IMR-90 (cell line): Measurements from ENCODE around the gene NOL9. TPM values are rescaled to one million over a fixed set of nuclear protein-coding genes. Genes with fewer than 3 reads are reported as not detected.

ENCODE experiments used
- ATAC-seq: fragments of 200-7000 bp; cut with Tn5 transposase; 2 replicates; pipeline ENCODE4 v1.9.1; 2020; ENCODE audit warnings: low read depth, mild to moderate bottlenecking, moderate library complexity
- BruUV-seq: library from RNA; stranded (reverse); fragments of 400-500 nt; replicated peaks from 2 replicates; lab custom pipeline; 2021; lab: Mats Ljungman, UMichigan
- CTCF ChIA-PET: fragments of 300-600 bp; formaldehyde crosslinking; extraction: SDS; loops from one replicate; lab custom pipeline; 2021; ENCODE audit warnings: antibody characterized with exemption; lab: Yijun Ruan, JAX
- POLR2A ChIA-PET: fragments of 300-600 bp; sonication (Branson Sonifier 250); formaldehyde crosslinking; loops from one replicate; lab custom pipeline; 2022; ENCODE audit warnings: antibody characterized with exemption; ENCODE audit not compliant: unreplicated experiment; lab: Charles Lee
- DNase-seq: peaks from one replicate; pipeline ENCODE4 v3.0.0; 2013
- H2AFZ ChIP-seq: replicated peaks from 2 replicates; pipeline ENCODE3; 2013; ENCODE audit warnings: low read length, mild to moderate bottlenecking; ENCODE audit not compliant: poor library complexity
- H2AK5ac ChIP-seq: 2 replicates; pipeline ENCODE4 v1.6.1; 2013; ENCODE audit warnings: low read depth, low read length, inconsistent platforms
- H2AK9ac ChIP-seq: replicated peaks from 2 replicates; pipeline ENCODE3; 2013; ENCODE audit warnings: mild to moderate bottlenecking, low read depth, low read length, moderate library complexity; ENCODE audit not compliant: poor library complexity
- H2BK120ac ChIP-seq: 2 replicates; pipeline ENCODE4 v1.6.1; 2013; ENCODE audit warnings: low read depth, low read length, inconsistent platforms
- H2BK15ac ChIP-seq: 3 replicates; pipeline ENCODE4 v1.6.1; 2013; ENCODE audit warnings: low read depth, low read length, inconsistent platforms
- H2BK20ac ChIP-seq: 2 replicates; pipeline ENCODE4 v1.6.1; 2013; ENCODE audit warnings: low read depth, mild to moderate bottlenecking, inconsistent platforms, low read length, moderate library complexity
- H2BK5ac ChIP-seq: 2 replicates; pipeline ENCODE4 v1.6.1; 2013; ENCODE audit warnings: mild to moderate bottlenecking, low read depth, low read length, inconsistent platforms; ENCODE audit not compliant: poor library complexity, severe bottlenecking
- H3K14ac ChIP-seq: replicated peaks from 2 replicates; pipeline ENCODE4 v1.6.1; 2013; ENCODE audit warnings: low read depth, low read length, inconsistent platforms
- H3K18ac ChIP-seq: 2 replicates; pipeline ENCODE4 v1.6.1; 2013; ENCODE audit warnings: low read depth, low read length, control low read depth
- H3K23ac ChIP-seq: 2 replicates; pipeline ENCODE4 v1.6.1; 2013; ENCODE audit warnings: low read depth, low read length, inconsistent platforms
- H3K27ac ChIP-seq: 2 replicates; pipeline ENCODE4 v1.5.1; 2013; ENCODE audit warnings: mild to moderate bottlenecking, control low read depth, low read length; ENCODE audit not compliant: insufficient read depth
- H3K27me3 ChIP-seq: 2 replicates; pipeline ENCODE4 v1.6.1; 2013; ENCODE audit warnings: low read length; ENCODE audit not compliant: control insufficient read depth, insufficient read depth
- H3K36me3 ChIP-seq: 2 replicates; pipeline ENCODE4 v1.6.1; 2013; ENCODE audit warnings: low read length, mixed read lengths; ENCODE audit not compliant: control insufficient read depth, insufficient read depth
- H3K4ac ChIP-seq: 2 replicates; pipeline ENCODE4 v1.6.1; 2013; ENCODE audit warnings: low read depth, low read length, inconsistent platforms
- H3K4me1 ChIP-seq: 2 replicates; pipeline ENCODE4 v1.6.1; 2013; ENCODE audit warnings: low read length, mixed read lengths; ENCODE audit not compliant: control insufficient read depth, insufficient read depth
- H3K4me2 ChIP-seq: 2 replicates; pipeline ENCODE4 v1.6.1; 2013; ENCODE audit warnings: low read depth, mild to moderate bottlenecking, control low read depth, low read length, moderate library complexity
- H3K4me3 ChIP-seq: 2 replicates; pipeline ENCODE4 v1.5.1; 2013; ENCODE audit warnings: low read depth, mild to moderate bottlenecking, control low read depth, low read length, moderate library complexity; ENCODE audit not compliant: insufficient read depth
- H3K56ac ChIP-seq: 2 replicates; pipeline ENCODE4 v1.6.1; 2013; ENCODE audit warnings: low read length, inconsistent platforms; ENCODE audit not compliant: insufficient read depth; ENCODE audit errors: extremely low read depth
- H3K79me1 ChIP-seq, 2 experiments: 2 replicates each; pipeline ENCODE4 v1.6.1; 2013; ENCODE audit warnings: low read length in 2 of 2, inconsistent platforms in 1 of 2, low read depth in 1 of 2
- H3K9ac ChIP-seq: 2 replicates; pipeline ENCODE4 v1.6.1; 2013; ENCODE audit warnings: low read depth, low read length, control low read depth
- H3K9me1 ChIP-seq: 2 replicates; pipeline ENCODE4 v1.6.1; 2013; ENCODE audit warnings: low read length, inconsistent platforms; ENCODE audit not compliant: insufficient read depth
- H3K9me3 ChIP-seq: 2 replicates; pipeline ENCODE4 v1.6.1; 2013; ENCODE audit warnings: low read length; ENCODE audit not compliant: control insufficient read depth, insufficient read depth
- H4K20me1 ChIP-seq: 2 replicates; pipeline ENCODE4 v1.6.1; 2013; ENCODE audit warnings: low read length, inconsistent platforms; ENCODE audit not compliant: insufficient read depth
- H4K5ac ChIP-seq: 2 replicates; pipeline ENCODE4 v1.6.1; 2013; ENCODE audit warnings: mild to moderate bottlenecking, low read depth, low read length, control low read depth
- H4K8ac ChIP-seq, 2 experiments: 2 replicates each; pipeline ENCODE4 v1.6.1; 2013; ENCODE audit warnings: low read depth in 2 of 2, low read length in 2 of 2, control low read depth in 1 of 2, inconsistent platforms in 1 of 2
- H4K91ac ChIP-seq: 2 replicates; pipeline ENCODE4 v1.6.1; 2013; ENCODE audit warnings: low read depth, low read length, inconsistent platforms; ENCODE audit not compliant: insufficient read depth
- BHLHE40 ChIP-seq: fragments of 150-350 bp; IDR thresholded peaks from 2 replicates; pipeline ENCODE4 v1.6.1; 2016; ENCODE audit warnings: mild to moderate bottlenecking, low read depth, low read length
- CEBPB ChIP-seq: IDR thresholded peaks from 2 replicates; pipeline ENCODE4 v1.6.1; 2012; ENCODE audit warnings: low read depth, low read length, improper control_type of control experiment
- CHD1 ChIP-seq: IDR thresholded peaks from 2 replicates; pipeline ENCODE4 v1.6.1; 2012; ENCODE audit warnings: low read depth, low read length, improper control_type of control experiment
- FOS ChIP-seq: fragments of 150-350 bp; IDR thresholded peaks from 2 replicates; pipeline ENCODE4 v1.6.1; 2016; ENCODE audit warnings: low read depth, low read length
- MAFK ChIP-seq: IDR thresholded peaks from 2 replicates; pipeline ENCODE4 v1.6.1; 2012; ENCODE audit warnings: low read depth, low read length, improper control_type of control experiment
- MAZ ChIP-seq: IDR thresholded peaks from 2 replicates; pipeline ENCODE4 v1.6.1; 2012; ENCODE audit warnings: low read depth, mild to moderate bottlenecking, low read length, improper control_type of control experiment, moderate library complexity, borderline replicate concordance
- MXI1 ChIP-seq: IDR thresholded peaks from 2 replicates; pipeline ENCODE4 v1.6.1; 2012; ENCODE audit warnings: low read depth, mild to moderate bottlenecking, low read length, moderate library complexity, borderline replicate concordance
- NFE2L2 ChIP-seq: fragments of 150-350 bp; IDR thresholded peaks from 2 replicates; pipeline ENCODE4 v1.6.1; 2016; ENCODE audit warnings: low read depth, mild to moderate bottlenecking, low read length
- POLR2A ChIP-seq: IDR thresholded peaks from 2 replicates; pipeline ENCODE4 v1.6.1; 2012; ENCODE audit warnings: mild to moderate bottlenecking, low read depth, low read length
- RAD21 ChIP-seq: IDR thresholded peaks from 2 replicates; pipeline ENCODE4 v1.6.1; 2012; ENCODE audit warnings: low read length, improper control_type of control experiment
- RCOR1 ChIP-seq: IDR thresholded peaks from 2 replicates; pipeline ENCODE4 v1.6.1; 2012; ENCODE audit warnings: mild to moderate bottlenecking, low read length, improper control_type of control experiment; ENCODE audit not compliant: insufficient replicate concordance
- RFX5 ChIP-seq: IDR thresholded peaks from 2 replicates; pipeline ENCODE4 v1.8.0; 2012; ENCODE audit warnings: low read depth, mild to moderate bottlenecking, low read length, moderate library complexity
- SMC3 ChIP-seq: fragments of 150-350 bp; IDR thresholded peaks from 2 replicates; pipeline ENCODE4 v1.6.1; 2016; ENCODE audit warnings: low read depth, mild to moderate bottlenecking, antibody characterized with exemption, low read length, moderate library complexity
- WGBS, 2 experiments: methylation state at CpG; one replicate each; pipeline versions ENCODE4 v1.1.5 to v1.1.7; 2013; ENCODE audit warnings: missing lambda C conversion rate in 2 of 2; ENCODE audit not compliant: insufficient read length in 1 of 2; ENCODE audit errors: extremely low coverage in 2 of 2; 5-methylcytosine and 5-hydroxymethylcytosine counted together
- dilution Hi-C: fragments of 300-500 bp; cut with HindIII; formaldehyde crosslinking; loops from one replicate; pipeline ENCODE4 v1.14.3; 2018; ENCODE audit warnings: low sequenced_read_pairs; ENCODE audit not compliant: unreplicated experiment
- in situ Hi-C: fragments of 300-500 bp; cut with MboI; formaldehyde crosslinking; loops from 3 replicates; pipeline ENCODE4 v1.14.3; 2019; ENCODE audit warnings: low sequenced_read_pairs, inconsistent platforms, mixed read lengths
- intact Hi-C: fragments of 100-400 bp; cut with micrococcal nuclease; formaldehyde crosslinking; loops from 2 replicates; pipeline ENCODE4 v1.10.0; 2022
- polyA plus RNA-seq, 3 experiments: library from polyadenylated mRNA; depleted of rRNA; stranded (reverse); fragments of >200 nt; gene quantifications; 2 replicates each; pipeline ENCODE4 v1.2.3, GENCODE V29; 2012; ENCODE audit warnings: low replicate concordance in 1 of 3
- total RNA-seq: library from RNA; depleted of rRNA; stranded (reverse); fragments of >200 nt; gene quantifications from 2 replicates; pipeline ENCODE4 v1.2.3, GENCODE V29; 2012
- TF ChIP-seq, protein P1 (sequence below): fragments of 150-350 bp; IDR thresholded peaks from 2 replicates; pipeline ENCODE4 v1.6.1; 2016; ENCODE audit warnings: low read depth, mild to moderate bottlenecking, low read length, moderate library complexity, borderline replicate concordance
- TF ChIP-seq, protein P2 (sequence below): fragments of 150-350 bp; IDR thresholded peaks from 2 replicates; pipeline ENCODE4 v1.6.1; 2017; ENCODE audit warnings: mild to moderate bottlenecking, antibody characterized with exemption, low read length, low read depth
- TF ChIP-seq, protein P3 (sequence below): conservative IDR thresholded peaks from 2 replicates; pipeline ENCODE4 v1.5.1; 2012; ENCODE audit warnings: mild to moderate bottlenecking, low read depth, low read length, improper control_type of control experiment

Gene NOL9
- total and polyA plus RNA-seq, 2 of the 4 experiments (the other 2 are of a cell fraction), result 13.0 to 19.2 TPM

DNA sequence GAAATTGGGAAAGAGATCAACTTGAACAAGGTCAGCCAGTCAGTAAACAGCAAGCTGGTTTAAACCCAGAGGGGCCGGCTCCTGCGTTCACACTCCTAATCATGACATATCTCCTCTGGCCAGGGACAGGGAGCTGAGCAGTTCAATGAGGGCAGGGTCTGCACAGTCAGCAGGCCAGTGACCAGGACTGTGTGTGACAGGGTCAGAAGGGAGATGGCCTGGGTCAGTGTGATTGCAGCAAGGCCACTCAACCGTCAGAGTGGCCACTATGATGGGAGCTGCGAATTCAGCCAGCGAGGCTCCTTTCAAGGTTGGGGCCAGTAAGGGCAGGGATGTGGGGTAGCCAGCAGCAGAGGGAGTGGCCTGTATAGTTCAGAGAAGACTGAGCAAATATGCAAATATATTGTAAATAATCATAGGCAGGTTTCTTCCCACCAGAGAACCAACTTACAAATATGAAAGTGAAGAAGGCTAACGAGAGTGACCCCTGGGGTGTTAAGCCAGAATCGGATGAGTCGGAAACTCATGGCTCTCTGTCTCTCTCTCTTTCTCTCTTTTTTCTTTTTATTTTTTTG lies 20.0 kb downstream of the NOL9 start:
- intact Hi-C loops, result no loop called here
- H3K27ac ChIP-seq, result no peak overlapping the region
- no peak overlapping the region for H3K14ac ChIP-seq
- no peak overlapping the region for H3K23ac ChIP-seq
- H3K4me1 ChIP-seq, result no peaks in the 10 kb centered on the region
- dilution Hi-C loops, result no loop called here
- H4K91ac ChIP-seq, result no peak overlapping the region
- ATAC-seq (no peak), DNase-seq (no peak)
- no peak overlapping the region for H3K4me3 ChIP-seq
- WGBS, 2 experiments, result 93% methylated on average over 3 of the region's 8 CpGs; no CpG with 5 or more reads in 1 of the 2 experiments
- CTCF ChIA-PET, result interaction anchor here (2.4 kb wide), 1 partner anchor 11 kb away, joined by 6 read pairs; no protein-coding TSS in a partner anchor
- peaks cover 7% of the 10 kb centered on the region; the same call in 1 of the 2 replicates for H3K9me1 ChIP-seq
- peaks cover 13 to 18% of the 10 kb centered on the region in 2 experiments; a peak in 3 of 4 replicates for H3K79me1 ChIP-seq
- H3K9me3 ChIP-seq, result no peaks in the 10 kb centered on the region
- H2BK5ac ChIP-seq, result no peak overlapping the region
- in situ Hi-C loops, result no loop called here
- peak overlapping the region; percentile 50 for H2AK9ac ChIP-seq
- no peak overlapping the region for H4K8ac ChIP-seq
- no peaks in the 10 kb centered on the region for H3K27me3 ChIP-seq
- no peak overlapping the region for H2BK120ac ChIP-seq
- H3K18ac ChIP-seq, result no peak overlapping the region
- no peak overlapping the region for H2AFZ ChIP-seq
- H4K20me1 ChIP-seq, result peaks cover 18% of the 10 kb centered on the region
- no peak overlapping the region for H3K4me2 ChIP-seq
- TF ChIP-seq BHLHE40 (no peak), NFE2L2 (no peak), RCOR1 (no peak), MXI1 (no peak), MAZ (no peak), CEBPB (no peak), CHD1 (no peak), SMC3 (no peak), POLR2A (no peak), RFX5 (no peak), FOS (no peak), RAD21 (no peak), MAFK (no peak)
- TF ChIP-seq, protein P1, sequence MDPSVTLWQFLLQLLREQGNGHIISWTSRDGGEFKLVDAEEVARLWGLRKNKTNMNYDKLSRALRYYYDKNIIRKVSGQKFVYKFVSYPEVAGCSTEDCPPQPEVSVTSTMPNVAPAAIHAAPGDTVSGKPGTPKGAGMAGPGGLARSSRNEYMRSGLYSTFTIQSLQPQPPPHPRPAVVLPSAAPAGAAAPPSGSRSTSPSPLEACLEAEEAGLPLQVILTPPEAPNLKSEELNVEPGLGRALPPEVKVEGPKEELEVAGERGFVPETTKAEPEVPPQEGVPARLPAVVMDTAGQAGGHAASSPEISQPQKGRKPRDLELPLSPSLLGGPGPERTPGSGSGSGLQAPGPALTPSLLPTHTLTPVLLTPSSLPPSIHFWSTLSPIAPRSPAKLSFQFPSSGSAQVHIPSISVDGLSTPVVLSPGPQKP, result no peak
- TF ChIP-seq, protein P2, sequence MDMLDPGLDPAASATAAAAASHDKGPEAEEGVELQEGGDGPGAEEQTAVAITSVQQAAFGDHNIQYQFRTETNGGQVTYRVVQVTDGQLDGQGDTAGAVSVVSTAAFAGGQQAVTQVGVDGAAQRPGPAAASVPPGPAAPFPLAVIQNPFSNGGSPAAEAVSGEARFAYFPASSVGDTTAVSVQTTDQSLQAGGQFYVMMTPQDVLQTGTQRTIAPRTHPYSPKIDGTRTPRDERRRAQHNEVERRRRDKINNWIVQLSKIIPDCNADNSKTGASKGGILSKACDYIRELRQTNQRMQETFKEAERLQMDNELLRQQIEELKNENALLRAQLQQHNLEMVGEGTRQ, result no peak
- TF ChIP-seq, protein P3, sequence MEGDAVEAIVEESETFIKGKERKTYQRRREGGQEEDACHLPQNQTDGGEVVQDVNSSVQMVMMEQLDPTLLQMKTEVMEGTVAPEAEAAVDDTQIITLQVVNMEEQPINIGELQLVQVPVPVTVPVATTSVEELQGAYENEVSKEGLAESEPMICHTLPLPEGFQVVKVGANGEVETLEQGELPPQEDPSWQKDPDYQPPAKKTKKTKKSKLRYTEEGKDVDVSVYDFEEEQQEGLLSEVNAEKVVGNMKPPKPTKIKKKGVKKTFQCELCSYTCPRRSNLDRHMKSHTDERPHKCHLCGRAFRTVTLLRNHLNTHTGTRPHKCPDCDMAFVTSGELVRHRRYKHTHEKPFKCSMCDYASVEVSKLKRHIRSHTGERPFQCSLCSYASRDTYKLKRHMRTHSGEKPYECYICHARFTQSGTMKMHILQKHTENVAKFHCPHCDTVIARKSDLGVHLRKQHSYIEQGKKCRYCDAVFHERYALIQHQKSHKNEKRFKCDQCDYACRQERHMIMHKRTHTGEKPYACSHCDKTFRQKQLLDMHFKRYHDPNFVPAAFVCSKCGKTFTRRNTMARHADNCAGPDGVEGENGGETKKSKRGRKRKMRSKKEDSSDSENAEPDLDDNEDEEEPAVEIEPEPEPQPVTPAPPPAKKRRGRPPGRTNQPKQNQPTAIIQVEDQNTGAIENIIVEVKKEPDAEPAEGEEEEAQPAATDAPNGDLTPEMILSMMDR, result no peak
- no peak overlapping the region; the same call in 1 of the 2 replicates for H3K4ac ChIP-seq
- H2BK20ac ChIP-seq, result no peak overlapping the region
- H3K36me3 ChIP-seq, result peaks cover 36% of the 10 kb centered on the region
- no peak overlapping the region for H2AK5ac ChIP-seq
- POLR2A ChIA-PET, result no interaction called here
- peak overlapping the region; percentile 6; the same call in 1 of the 2 replicates for H3K56ac ChIP-seq
- BruUV-seq, result no TSS peak
- no peak overlapping the region for H3K9ac ChIP-seq
- no peak overlapping the region for H4K5ac ChIP-seq
- H2BK15ac ChIP-seq, result no peak overlapping the region
